Activated T-cell treated with anti-CD3 and anti-CD28 coated beads, Interleukin-2, amount 50 U/mL, for 4 hours (primary cell): ENCODE data around the gene CNPY3. TPM values are rescaled to one million over a fixed set of nuclear protein-coding genes. Genes with fewer than 3 reads are reported as not detected.
"Not testable (repeated sequence)": the region's sequence is repeated elsewhere in the genome, so short reads cannot be mapped to it uniquely, and the experiment has no call there.

Source experiments
- ATAC-seq, 2 donors: fragments of 200-7000 bp; cut with Tn5 transposase; one replicate each; pipeline ENCODE4 v1.10.0; 2021
- DNase-seq: peaks from one replicate; pipeline ENCODE4 v3.0.0-alpha.2; 2020
- H3K27me3 Mint-ChIP-seq: one replicate; pipeline ENCODE4 v1.8.0; 2021; ENCODE audit warnings: low read depth, mixed read lengths
- H3K36me3 Mint-ChIP-seq: one replicate; pipeline ENCODE4 v1.8.0; 2022; ENCODE audit warnings: mixed read lengths; ENCODE audit not compliant: insufficient read depth
- H3K4me1 Mint-ChIP-seq: one replicate; pipeline ENCODE4 v1.8.0; 2021; ENCODE audit warnings: low read depth, mixed read lengths
- H3K4me3 Mint-ChIP-seq: one replicate; pipeline ENCODE4 v1.8.0; 2021; ENCODE audit warnings: mild to moderate bottlenecking, moderate library complexity, mixed read lengths
- H3K9me3 Mint-ChIP-seq: one replicate; pipeline ENCODE4 v1.8.0; 2021; ENCODE audit warnings: mixed read lengths
- total RNA-seq, 3 donors: library from RNA; stranded (reverse); gene quantifications; one replicate each; pipeline ENCODE4 v1.2.1, GENCODE V29; 2021

The CNPY3 gene
- total RNA-seq, 3 donors from 2014 or later: 41.9 to 46.6 (median 42.4) TPM

- no peaks in the 10 kb centered on the region for H3K27me3 Mint-ChIP-seq
- peaks cover 44% of the 10 kb centered on the region for H3K4me1 Mint-ChIP-seq
- H3K36me3 Mint-ChIP-seq: peaks cover 45% of the 10 kb centered on the region
These were observed 6.0 kb downstream of the CNPY3 start for GRCh38 chr6:42935322-42935721.

GRCh38 chr6:42936398-42936797, 7.1 kb downstream of the CNPY3 start:
- no peaks in the 10 kb centered on the region for H3K9me3 Mint-ChIP-seq
- no peak overlapping the region for H3K4me3 Mint-ChIP-seq
- H3K27me3 Mint-ChIP-seq: no peaks in the 10 kb centered on the region
- no peak for ATAC-seq
- no peak for DNase-seq
- H3K36me3 Mint-ChIP-seq: peaks cover 43% of the 10 kb centered on the region
- peaks cover 35% of the 10 kb centered on the region for H3K4me1 Mint-ChIP-seq

More at GRCh38 chr6:42935322-42935721, 6.0 kb downstream of the CNPY3 start:
- DNase-seq: no peak
- no peak for ATAC-seq
- H3K9me3 Mint-ChIP-seq: no peaks in the 10 kb centered on the region
- H3K4me3 Mint-ChIP-seq: no peak overlapping the region

GRCh38 chr6:42937548-42938427, 8.5 kb downstream of the CNPY3 start:
- DNase-seq (no peak), ATAC-seq (no peak)
- no peaks in the 10 kb centered on the region for H3K27me3 Mint-ChIP-seq
- no peaks in the 10 kb centered on the region for H3K9me3 Mint-ChIP-seq
- peaks cover 35% of the 10 kb centered on the region for H3K36me3 Mint-ChIP-seq
- H3K4me1 Mint-ChIP-seq: peaks cover 23% of the 10 kb centered on the region
- H3K4me3 Mint-ChIP-seq: no peak overlapping the region

- Mint-ChIP-seq H3K36me3 (peaks cover 32% of the 10 kb centered on the region), H3K9me3 (no peaks in the 10 kb centered on the region), H3K4me1 (peaks cover 17% of the 10 kb centered on the region), H3K4me3 (no peak overlapping the region), H3K27me3 (no peaks in the 10 kb centered on the region)
- DNase-seq (no peak), ATAC-seq (peak in 1 of 2 donors; percentile 34)
These were observed 9.1 kb downstream of the CNPY3 start for GRCh38 chr6:42938428-42938796.

DNA sequence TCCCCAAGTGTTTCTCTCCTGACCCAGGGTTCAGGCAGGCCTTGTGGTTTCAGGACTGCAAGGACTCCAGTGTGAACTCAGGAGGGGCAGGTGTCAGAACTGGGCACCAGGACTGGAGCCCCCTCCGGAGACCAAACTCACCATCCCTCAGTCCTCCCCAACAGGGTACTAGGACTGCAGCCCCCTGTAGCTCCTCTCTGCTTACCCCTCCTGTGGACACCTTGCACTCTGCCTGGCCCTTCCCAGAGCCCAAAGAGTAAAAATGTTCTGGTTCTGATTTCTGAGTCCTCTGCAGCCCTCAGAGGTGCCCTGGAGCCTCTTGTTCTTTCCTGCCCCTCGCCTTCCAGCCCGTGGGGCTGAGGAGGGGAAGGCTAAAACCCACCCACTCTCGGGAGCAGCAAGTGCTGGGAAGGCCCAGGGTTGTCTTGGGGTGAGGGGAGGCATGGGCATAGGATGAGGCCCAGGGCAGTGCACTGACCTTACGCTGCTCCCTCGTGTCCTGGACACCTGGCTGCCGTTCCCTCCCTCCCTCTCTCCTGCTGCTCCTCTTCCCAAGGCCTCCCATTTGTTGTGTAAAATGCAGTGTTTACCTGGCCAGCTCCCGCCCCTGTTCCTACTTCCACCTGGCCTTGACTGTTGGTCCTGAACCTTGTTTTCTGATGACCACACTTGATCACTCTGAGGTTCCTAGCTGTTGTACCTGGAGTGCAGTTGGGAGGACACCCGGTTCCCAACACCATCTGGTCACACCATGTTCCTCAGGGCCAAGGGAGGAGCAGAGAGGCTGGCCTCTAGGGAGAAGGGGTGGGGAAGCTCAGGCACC, 9.9 kb downstream of the CNPY3 start:
- no peak for ATAC-seq
- Mint-ChIP-seq H3K27me3 (no peaks in the 10 kb centered on the region), H3K36me3 (peaks cover 28% of the 10 kb centered on the region), H3K4me1 (peaks cover 10% of the 10 kb centered on the region), H3K9me3 (no peaks in the 10 kb centered on the region), H3K4me3 (no peak overlapping the region)
- DNase-seq: no peak

GRCh38 chr6:42939810-42940167, 10.5 kb downstream of the CNPY3 start:
- H3K27me3 Mint-ChIP-seq: no peaks in the 10 kb centered on the region
- H3K4me1 Mint-ChIP-seq: peaks cover 8% of the 10 kb centered on the region
- peaks cover 27% of the 10 kb centered on the region for H3K36me3 Mint-ChIP-seq
- DNase-seq (no peak), ATAC-seq (no peak)
- H3K4me3 Mint-ChIP-seq: no peak overlapping the region
- H3K9me3 Mint-ChIP-seq: no peaks in the 10 kb centered on the region

GRCh38 chr6:42940493-42941045, 11.3 kb downstream of the CNPY3 start:
- no peak for ATAC-seq
- Mint-ChIP-seq H3K9me3 (no peaks in the 10 kb centered on the region), H3K27me3 (no peaks in the 10 kb centered on the region), H3K4me1 (peaks cover 5% of the 10 kb centered on the region), H3K4me3 (no peak overlapping the region), H3K36me3 (peaks cover 25% of the 10 kb centered on the region)
- DNase-seq: no peak

DNA sequence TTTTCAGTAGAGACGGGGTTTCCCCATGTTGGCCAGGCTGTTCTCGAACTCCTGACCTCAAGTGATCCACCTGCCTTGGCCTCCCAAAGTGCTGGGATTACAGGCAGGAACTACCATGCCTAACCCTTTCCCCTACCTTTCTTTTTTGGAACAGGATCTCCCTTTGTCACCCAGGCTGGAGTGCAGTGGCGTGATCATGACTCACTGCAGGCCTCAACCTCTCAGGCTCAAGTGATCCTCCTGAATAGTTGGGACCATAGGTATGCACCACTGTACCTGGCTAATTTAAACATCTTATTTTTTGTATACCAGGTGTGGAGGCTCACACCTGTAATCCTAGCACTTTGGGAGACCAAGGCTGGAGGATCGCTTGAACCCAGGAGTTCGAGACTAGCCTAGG, 12.1 kb downstream of the CNPY3 start:
- ATAC-seq, H3K27me3 Mint-ChIP-seq, H3K4me3 Mint-ChIP-seq, DNase-seq, H3K4me1 Mint-ChIP-seq, H3K9me3 Mint-ChIP-seq: not testable (repeated sequence)
- H3K36me3 Mint-ChIP-seq: peaks cover 26% of the 10 kb centered on the region

DNA sequence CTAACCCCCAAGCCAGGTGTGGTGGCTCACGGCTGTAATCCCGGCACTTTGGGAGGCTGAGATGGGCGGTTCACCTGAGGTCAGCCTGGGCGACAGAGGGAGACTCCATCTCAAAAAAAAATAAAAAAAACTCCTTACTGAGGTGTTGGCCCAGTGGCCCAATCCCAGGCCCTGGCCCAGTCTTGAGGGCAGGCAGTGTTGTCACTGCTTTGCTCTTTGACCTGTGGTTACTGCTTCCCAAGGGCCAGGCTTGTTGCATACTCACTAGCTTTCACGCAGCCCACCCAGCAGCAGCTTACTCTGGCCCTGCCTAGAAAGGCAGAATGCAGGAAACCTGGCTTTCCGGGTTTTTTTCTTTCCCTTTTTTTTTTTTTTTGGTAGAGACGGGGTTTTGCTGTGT, 13.2 kb downstream of the CNPY3 start:
- Mint-ChIP-seq H3K27me3 (no peaks in the 10 kb centered on the region), H3K9me3 (no peaks in the 10 kb centered on the region), H3K4me3 (no peak overlapping the region), H3K36me3 (peaks cover 22% of the 10 kb centered on the region), H3K4me1 (peaks cover 1% of the 10 kb centered on the region)
- no peak for ATAC-seq
- DNase-seq: no peak

GRCh38 chr6:42947950-42948349, 18.7 kb downstream of the CNPY3 start:
- ATAC-seq (no peak), DNase-seq (no peak)
- no peaks in the 10 kb centered on the region for H3K4me1 Mint-ChIP-seq
- H3K4me3 Mint-ChIP-seq: no peak overlapping the region
- no peaks in the 10 kb centered on the region for H3K9me3 Mint-ChIP-seq
- no peaks in the 10 kb centered on the region for H3K27me3 Mint-ChIP-seq
- peaks cover 6% of the 10 kb centered on the region for H3K36me3 Mint-ChIP-seq

GRCh38 chr6:42952389-42952788, 23.1 kb downstream of the CNPY3 start:
- H3K36me3 Mint-ChIP-seq: no peaks in the 10 kb centered on the region
- no peaks in the 10 kb centered on the region for H3K9me3 Mint-ChIP-seq
- H3K4me3 Mint-ChIP-seq: no peak overlapping the region
- no peaks in the 10 kb centered on the region for H3K27me3 Mint-ChIP-seq
- no peak for DNase-seq
- ATAC-seq: no peak
- H3K4me1 Mint-ChIP-seq: no peaks in the 10 kb centered on the region

DNA sequence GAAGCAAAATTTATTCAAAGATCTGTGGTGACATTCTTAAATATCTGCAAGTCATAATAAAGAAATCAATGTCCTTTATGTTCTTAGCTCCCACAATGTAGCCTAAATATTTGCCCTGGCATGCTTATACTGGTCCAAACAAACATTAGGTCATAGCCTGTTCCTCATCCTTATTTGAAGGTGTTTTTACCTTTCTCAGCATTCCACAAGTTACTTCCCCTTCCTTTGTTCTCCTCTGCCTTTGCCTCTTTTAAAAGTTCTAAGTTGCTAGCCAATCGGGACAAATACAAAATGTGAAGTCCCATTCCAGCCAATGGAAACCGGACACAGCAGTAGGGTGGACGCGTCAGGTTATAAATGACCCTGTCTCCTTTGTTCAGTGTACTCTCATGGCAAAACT, 25.1 kb downstream of the CNPY3 start:
- not testable (repeated sequence) for ATAC-seq, DNase-seq, H3K4me3 Mint-ChIP-seq, H3K4me1 Mint-ChIP-seq, H3K27me3 Mint-ChIP-seq, H3K9me3 Mint-ChIP-seq, H3K36me3 Mint-ChIP-seq

DNA sequence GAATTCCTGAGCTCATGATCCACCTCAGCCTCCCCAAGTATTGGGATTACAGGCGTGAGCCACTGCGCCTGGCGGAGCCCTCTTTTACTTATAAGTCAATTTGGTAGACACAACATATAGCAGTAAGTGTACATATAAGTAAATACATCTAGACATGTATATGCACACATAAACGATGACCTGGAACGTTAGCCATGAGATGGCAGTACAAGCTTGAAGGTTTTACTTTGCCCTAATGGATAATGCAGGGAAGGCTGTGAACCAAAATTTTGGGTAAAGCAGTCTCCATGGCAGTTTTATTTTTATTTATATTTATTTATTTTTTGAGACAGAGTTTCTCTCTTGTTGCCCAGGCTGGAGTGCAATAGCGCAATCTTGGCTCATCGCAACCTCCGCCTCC, 28.8 kb downstream of the CNPY3 start:
- no peak for DNase-seq
- H3K9me3 Mint-ChIP-seq: no peaks in the 10 kb centered on the region
- H3K4me1 Mint-ChIP-seq: peaks cover 9% of the 10 kb centered on the region
- no peak for ATAC-seq
- peaks cover 8% of the 10 kb centered on the region for H3K36me3 Mint-ChIP-seq
- H3K4me3 Mint-ChIP-seq: no peak overlapping the region
- H3K27me3 Mint-ChIP-seq: peaks cover 5% of the 10 kb centered on the region

DNA sequence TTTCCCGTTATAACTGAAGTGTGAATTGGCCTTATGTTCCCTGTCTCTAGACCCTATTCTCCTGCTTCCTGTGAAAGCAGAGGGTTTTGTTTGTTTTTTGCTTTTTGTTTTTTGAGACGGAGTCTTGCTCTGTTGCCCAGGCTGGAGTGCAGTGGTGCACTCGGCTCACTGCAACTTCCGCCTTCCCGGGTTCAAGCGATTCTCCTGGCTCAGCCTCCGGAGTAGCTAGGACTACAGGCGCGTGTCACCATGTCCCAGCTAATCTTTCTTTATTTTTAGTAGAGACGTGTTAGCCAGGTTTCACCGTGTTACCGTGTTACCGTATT, 30.6 kb downstream of the CNPY3 start:
- DNase-seq (no peak), ATAC-seq (no peak)
- Mint-ChIP-seq H3K9me3 (no peaks in the 10 kb centered on the region), H3K4me1 (peaks cover 9% of the 10 kb centered on the region), H3K27me3 (peaks cover 5% of the 10 kb centered on the region), H3K36me3 (peaks cover 11% of the 10 kb centered on the region), H3K4me3 (no peak overlapping the region)
